ENCODE measurements around the gene NPFF.
"Not testable (repeated sequence)": the region's sequence is repeated elsewhere in the genome, so short reads cannot be mapped to it uniquely, and the experiment has no call there.

NPFF gene

GRCh38 chr12:53496752-53497032 lies 10.6 kb downstream of the NPFF start:
- DNase-seq (ENCODE audit: low read depth in 3 of 3) = no peak

- no peak for DNase-seq (ENCODE audit: low read depth in 3 of 3)
Observed at GRCh38 chr12:53495903-53496751, 11.2 kb downstream of the NPFF start.

- DNase-seq (ENCODE audit: low read depth in 3 of 3) = no peak
Observed at GRCh38 chr12:53493610-53494391, 13.5 kb downstream of the NPFF start.

GRCh38 chr12:53492830-53493609 lies 14.3 kb downstream of the NPFF start:
- DNase-seq (ENCODE audit: low read depth in 3 of 3) = peak; percentile 68 to 84 (median 78)

GRCh38 chr12:53492188-53492587 lies 15.1 kb downstream of the NPFF start:
- DNase-seq (ENCODE audit: low read depth in 3 of 3) = no peak

GRCh38 chr12:53489242-53489864 lies 17.9 kb downstream of the NPFF start:
- DNase-seq (ENCODE audit: low read depth in 3 of 3) = no peak

GRCh38 chr12:53486736-53487487 lies 20.4 kb downstream of the NPFF start:
- DNase-seq (ENCODE audit: low read depth in 3 of 3) = no peak

- no peak for DNase-seq (ENCODE audit: low read depth in 3 of 3)
Observed at GRCh38 chr12:53485955-53486735, 21.1 kb downstream of the NPFF start.

- DNase-seq (ENCODE audit: low read depth in 3 of 3) = no peak
Observed at GRCh38 chr12:53484686-53485575, 22.4 kb downstream of the NPFF start.

- no peak for DNase-seq (ENCODE audit: low read depth in 3 of 3)
Observed at GRCh38 chr12:53483979-53484377, 23.3 kb downstream of the NPFF start.

GRCh38 chr12:53483225-53483978 lies 23.9 kb downstream of the NPFF start:
- DNase-seq (ENCODE audit: low read depth in 3 of 3) = no peak

- no peak for DNase-seq (ENCODE audit: low read depth in 3 of 3)
Observed at GRCh38 chr12:53482626-53483168, 24.6 kb downstream of the NPFF start.

GRCh38 chr12:53481939-53482586 lies 25.2 kb downstream of the NPFF start:
- DNase-seq (ENCODE audit: low read depth in 3 of 3) = no peak

- not testable (repeated sequence) for DNase-seq (ENCODE audit: low read depth in 3 of 3)
Observed at GRCh38 chr12:53481458-53481857, 25.8 kb downstream of the NPFF start.

GRCh38 chr12:53480491-53481442 lies 26.5 kb downstream of the NPFF start:
- DNase-seq (ENCODE audit: low read depth in 3 of 3) = no peak

GRCh38 chr12:53479331-53479730 lies 28.0 kb downstream of the NPFF start:
- no peak for DNase-seq (ENCODE audit: low read depth in 3 of 3)

GRCh38 chr12:53478865-53479264 lies 28.4 kb downstream of the NPFF start:
- DNase-seq (ENCODE audit: low read depth in 3 of 3) = no peak
